ENCODE results near the gene SNX27. TPM values are rescaled to one million over a fixed set of nuclear protein-coding genes. Genes with fewer than 3 reads are reported as not detected.

SNX27 gene
- polyA plus RNA-seq, 1 donor (not counting 4 experiments of a cell fraction or from before 2014, with no cell fraction given): 15.7 TPM

DNA sequence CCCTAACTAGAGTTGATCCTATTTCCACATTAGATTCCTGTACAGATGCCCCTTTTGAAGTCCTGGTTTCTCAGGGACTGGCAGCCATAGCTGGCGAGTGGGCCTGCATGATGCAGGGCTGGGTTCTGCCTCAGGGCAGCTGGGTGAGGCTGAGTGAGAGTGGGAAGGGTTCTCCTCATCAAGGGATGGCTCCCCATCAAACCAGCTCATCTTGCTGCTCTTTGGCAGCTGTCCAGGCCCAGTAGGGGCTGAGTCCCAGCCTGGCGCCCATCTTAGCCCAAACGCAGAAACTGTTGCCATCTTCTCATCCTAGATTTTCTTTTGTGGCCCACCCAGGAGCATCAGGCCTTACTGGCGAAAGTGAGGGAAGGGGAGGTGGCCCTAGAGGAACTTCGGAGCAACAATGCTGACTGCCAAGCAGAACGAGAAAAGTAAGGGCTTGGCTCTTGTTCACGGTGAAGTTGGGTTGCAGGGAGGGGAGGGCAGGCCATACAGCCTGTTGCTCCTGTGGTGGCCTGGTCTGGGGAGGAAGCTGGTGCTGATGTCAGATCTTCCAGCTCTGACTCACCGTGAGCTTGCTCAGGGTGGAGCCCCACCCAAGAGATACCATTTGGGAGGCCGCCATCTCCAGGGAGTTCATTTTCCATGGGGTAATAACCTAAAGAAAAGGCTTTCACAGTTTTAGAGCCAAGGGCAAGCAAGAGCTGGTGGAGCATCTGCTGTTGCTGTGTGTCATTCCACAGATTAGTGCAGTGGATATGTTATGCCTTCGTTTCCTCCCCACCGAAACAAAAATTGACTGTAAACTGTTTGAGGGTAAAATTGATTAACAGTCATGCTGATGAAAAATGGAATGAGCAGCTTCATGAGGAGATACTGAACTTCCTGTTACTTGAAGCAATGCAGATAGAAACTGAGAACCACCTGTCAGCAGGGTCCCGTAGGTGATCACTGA lies 37.0 kb upstream of the SNX27 start:
- Histone ChIP-seq H3K9me1 (ENCODE audit: control insufficient read depth, extremely low read depth, insufficient read depth, low read length) (peaks cover 7% of the 10 kb centered on the region), H3K9ac (ENCODE audit: control insufficient read depth, extremely low read depth, insufficient read depth, low read length) (peak overlapping the region; percentile 60), H3K27me3 (ENCODE audit: control insufficient read depth, extremely low read depth, insufficient read depth, low read length) (no peaks in the 10 kb centered on the region), H3K27ac (ENCODE audit: control insufficient read depth, insufficient read depth, low read length) (peak overlapping the region; percentile 67), H3K79me2 (ENCODE audit: control insufficient read depth, insufficient read depth, low read length) (peaks cover 3% of the 10 kb centered on the region), H4K20me1 (ENCODE audit: control insufficient read depth, extremely low read depth, insufficient read depth, low read length) (peaks cover under 1% of the 10 kb centered on the region), H2AFZ (ENCODE audit: control insufficient read depth, low read length) (peak overlapping the region; percentile 53), H3K4me3 (ENCODE audit: control insufficient read depth in 2 of 3, extremely low read depth in 1 of 3, insufficient read depth in 2 of 3, low read depth in 1 of 3, low read length in 3 of 3) (no peak overlapping the region), H3K4me2 (ENCODE audit: control insufficient read depth, extremely low read depth, insufficient read depth, low read depth, low read length) (peak overlapping the region; percentile 49), H3K4me1 (ENCODE audit: control insufficient read depth, extremely low read depth, insufficient read depth, low read length) (peaks cover 65% of the 10 kb centered on the region), H3K36me3 (ENCODE audit: control insufficient read depth in 2 of 2, extremely low read depth in 1 of 2, insufficient read depth in 2 of 2, low read length in 2 of 2) (peaks cover 28 to 60% of the 10 kb centered on the region in 2 experiments), H3K9me3 (ENCODE audit: control insufficient read depth, low read depth, low read length) (no peaks in the 10 kb centered on the region)
- FAIRE-seq (peak; percentile 89), DNase-seq (ENCODE audit: low read depth, low spot score) (peak; percentile 55)
- TF ChIP-seq, protein P1, sequence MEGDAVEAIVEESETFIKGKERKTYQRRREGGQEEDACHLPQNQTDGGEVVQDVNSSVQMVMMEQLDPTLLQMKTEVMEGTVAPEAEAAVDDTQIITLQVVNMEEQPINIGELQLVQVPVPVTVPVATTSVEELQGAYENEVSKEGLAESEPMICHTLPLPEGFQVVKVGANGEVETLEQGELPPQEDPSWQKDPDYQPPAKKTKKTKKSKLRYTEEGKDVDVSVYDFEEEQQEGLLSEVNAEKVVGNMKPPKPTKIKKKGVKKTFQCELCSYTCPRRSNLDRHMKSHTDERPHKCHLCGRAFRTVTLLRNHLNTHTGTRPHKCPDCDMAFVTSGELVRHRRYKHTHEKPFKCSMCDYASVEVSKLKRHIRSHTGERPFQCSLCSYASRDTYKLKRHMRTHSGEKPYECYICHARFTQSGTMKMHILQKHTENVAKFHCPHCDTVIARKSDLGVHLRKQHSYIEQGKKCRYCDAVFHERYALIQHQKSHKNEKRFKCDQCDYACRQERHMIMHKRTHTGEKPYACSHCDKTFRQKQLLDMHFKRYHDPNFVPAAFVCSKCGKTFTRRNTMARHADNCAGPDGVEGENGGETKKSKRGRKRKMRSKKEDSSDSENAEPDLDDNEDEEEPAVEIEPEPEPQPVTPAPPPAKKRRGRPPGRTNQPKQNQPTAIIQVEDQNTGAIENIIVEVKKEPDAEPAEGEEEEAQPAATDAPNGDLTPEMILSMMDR (optimal IDR thresholded peaks at IDR 0.05 in 1 of 3, IDR thresholded peaks at IDR 0.05 in 1 of 3, conservative IDR thresholded peaks at IDR 0.05 in 1 of 3; ENCODE audit: extremely low read depth in 1 of 3, insufficient read depth in 2 of 3, low read length in 3 of 3): no peak
- no peak for TF ChIP-seq EZH2 (IDR thresholded peaks at IDR 0.05; ENCODE audit: low read length)
- dilution Hi-C loops (cut with MboI; ENCODE audit: extremely low pct_ligation_motif_present, low sequenced_read_pairs): no loop called here

DNA sequence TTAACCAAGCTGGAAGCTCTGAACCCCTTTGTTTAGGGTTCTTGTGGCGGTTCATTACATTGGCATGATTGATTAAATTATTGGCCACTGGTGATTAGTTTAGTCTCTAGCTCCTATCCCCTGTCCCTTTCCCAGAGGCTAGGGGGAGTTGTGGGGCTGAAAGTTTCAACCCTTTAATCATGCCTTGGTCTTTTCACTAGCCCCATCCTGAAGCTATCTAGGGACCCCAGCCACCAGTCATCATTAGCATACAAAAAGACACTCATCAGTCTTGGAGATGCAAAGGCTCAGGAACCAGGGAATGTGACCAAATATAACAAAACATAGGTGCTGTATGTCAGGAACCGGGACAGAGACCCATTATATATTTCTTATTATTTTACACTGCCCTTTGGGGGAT lies 34.7 kb upstream of the SNX27 start:
- DNase-seq (ENCODE audit: low read depth, low spot score) (no peak), FAIRE-seq (no peak)
- TF ChIP-seq EZH2 (IDR thresholded peaks at IDR 0.05; ENCODE audit: low read length): no peak
- TF ChIP-seq, protein P1 (optimal IDR thresholded peaks at IDR 0.05 in 1 of 3, IDR thresholded peaks at IDR 0.05 in 1 of 3, conservative IDR thresholded peaks at IDR 0.05 in 1 of 3; ENCODE audit: extremely low read depth in 1 of 3, insufficient read depth in 2 of 3, low read length in 3 of 3): no peak
- Histone ChIP-seq H4K20me1 (ENCODE audit: control insufficient read depth, extremely low read depth, insufficient read depth, low read length) (no peaks in the 10 kb centered on the region), H3K9ac (ENCODE audit: control insufficient read depth, extremely low read depth, insufficient read depth, low read length) (no peak overlapping the region), H3K4me1 (ENCODE audit: control insufficient read depth, extremely low read depth, insufficient read depth, low read length) (peaks cover 55% of the 10 kb centered on the region), H3K9me3 (ENCODE audit: control insufficient read depth, low read depth, low read length) (no peaks in the 10 kb centered on the region), H3K27me3 (ENCODE audit: control insufficient read depth, extremely low read depth, insufficient read depth, low read length) (no peaks in the 10 kb centered on the region), H3K4me2 (ENCODE audit: control insufficient read depth, extremely low read depth, insufficient read depth, low read depth, low read length) (no peak overlapping the region), H3K36me3 (ENCODE audit: control insufficient read depth in 2 of 2, extremely low read depth in 1 of 2, insufficient read depth in 2 of 2, low read length in 2 of 2) (peaks cover 42 to 70% of the 10 kb centered on the region in 2 experiments), H3K79me2 (ENCODE audit: control insufficient read depth, insufficient read depth, low read length) (peaks cover 3% of the 10 kb centered on the region), H3K4me3 (ENCODE audit: control insufficient read depth in 2 of 3, extremely low read depth in 1 of 3, insufficient read depth in 2 of 3, low read depth in 1 of 3, low read length in 3 of 3) (no peak overlapping the region), H3K27ac (ENCODE audit: control insufficient read depth, insufficient read depth, low read length) (no peak overlapping the region), H3K9me1 (ENCODE audit: control insufficient read depth, extremely low read depth, insufficient read depth, low read length) (peaks cover 9% of the 10 kb centered on the region), H2AFZ (ENCODE audit: control insufficient read depth, low read length) (no peak overlapping the region)
- dilution Hi-C loops (cut with MboI; ENCODE audit: extremely low pct_ligation_motif_present, low sequenced_read_pairs): no loop called here

Measured in keratinocyte (primary cell).